ENCODE results near the gene IDH3G.

- no peak for TF ChIP-seq POLR2A (IDR thresholded peaks at IDR 0.05)
- no peak for TF ChIP-seq POLR2AphosphoS5 (IDR thresholded peaks at IDR 0.05)
These were observed 34.1 kb upstream of the IDH3G start for GRCh38 chrX:153828308-153828707.

All from breast epithelium (tissue), 3 donors.